HepG2 (cell line): ENCODE data around the gene IBTK. TPM values are rescaled to one million over a fixed set of nuclear protein-coding genes. Genes with fewer than 3 reads are reported as not detected.
A peak's percentile ranks its signal among the peaks of the same experiment; 100 is the strongest.

Source experiments
- IRF2 ChIP-seq: IDR thresholded peaks from 2 replicates; pipeline ENCODE4 v1.6.1; 2018; ENCODE audit warnings: missing genetic modification reagents, missing compliant biosample characterization
- KDM5A ChIP-seq: fragments of 200-600 bp; sonication (generic); IDR thresholded peaks from 2 replicates; pipeline ENCODE4 v1.7.0; 2018; ENCODE audit warnings: antibody characterized with exemption, mild to moderate bottlenecking, low read length, borderline replicate concordance
- KLF6 ChIP-seq: IDR thresholded peaks from 2 replicates; pipeline ENCODE4 v1.8.0; 2016; ENCODE audit warnings: missing biosample characterization, missing genetic modification reagents
- MAZ ChIP-seq, 2 experiments: sonication (generic) in 1 of 2; formaldehyde crosslinking in 1 of 2; IDR thresholded peaks; 2 replicates each; pipeline versions ENCODE4 v1.5.0 to v1.6.1; 2012 to 2020; ENCODE audit warnings: low read depth in 2 of 2, mild to moderate bottlenecking in 2 of 2, borderline replicate concordance in 1 of 2, improper control_type of control experiment in 1 of 2, low read length in 1 of 2, missing genetic modification reagents in 1 of 2, moderate library complexity in 1 of 2
- MXD1 ChIP-seq: sonication (generic); formaldehyde crosslinking; IDR thresholded peaks from 2 replicates; pipeline ENCODE4 v1.4.0; 2020; ENCODE audit warnings: mild to moderate bottlenecking, missing genetic modification reagents
- NR2F2 ChIP-seq: IDR thresholded peaks from 2 replicates; pipeline ENCODE4 v1.6.1; 2012; ENCODE audit warnings: low read depth, inconsistent platforms, borderline replicate concordance
- RXRB ChIP-seq: IDR thresholded peaks from 2 replicates; pipeline ENCODE4 v1.6.1; 2016; ENCODE audit warnings: borderline replicate concordance, missing genetic modification reagents, missing compliant biosample characterization
- SIX1 ChIP-seq: sonication (generic); formaldehyde crosslinking; IDR thresholded peaks from 2 replicates; pipeline ENCODE4 v1.4.0; 2020; ENCODE audit warnings: missing genetic modification reagents, borderline replicate concordance
- SP5 ChIP-seq: IDR thresholded peaks from 2 replicates; pipeline ENCODE4 v1.6.1; 2016; ENCODE audit warnings: low read depth, borderline replicate concordance
- TCF12 ChIP-seq, 2 experiments: fragments of 450-650 bp in 1 of 2; sonication (generic) in 1 of 2; formaldehyde crosslinking in 1 of 2; IDR thresholded peaks; 2 replicates each; pipeline versions ENCODE4 v1.6.1 to v1.8.0; 2017 to 2022; ENCODE audit warnings: antibody characterized with exemption in 1 of 2, mild to moderate bottlenecking in 1 of 2, missing genetic modification reagents in 1 of 2, moderate library complexity in 1 of 2
- ZNF235 ChIP-seq: sonication (generic); formaldehyde crosslinking; IDR thresholded peaks from 2 replicates; pipeline ENCODE4 v1.8.1; 2023; ENCODE audit warnings: mild to moderate bottlenecking, missing genetic modification reagents, borderline replicate concordance
- ZNF660 ChIP-seq: sonication (generic); formaldehyde crosslinking; IDR thresholded peaks from 2 replicates; pipeline ENCODE4 v1.5.1; 2020; ENCODE audit warnings: mild to moderate bottlenecking, low read depth, missing genetic modification reagents, borderline replicate concordance
- polyA plus RNA-seq, 8 experiments: library from polyadenylated mRNA; depleted of rRNA in 3 of 8; stranded (reverse) in 7 of 8; unstranded in 1 of 8; fragments of >200 nt; fragmentation: Illumina TruSeq in 4 of 8; extraction: Trizol in 4 of 8; gene quantifications; 2 replicates each; pipeline versions ENCODE4 v1.2.1 to v1.2.3, GENCODE V29; 2011 to 2016; ENCODE audit warnings: low read depth in 4 of 8, missing spikeins in 1 of 8, mixed read lengths in 1 of 8; ENCODE audit not compliant: insufficient read depth in 1 of 8
- total RNA-seq, 5 experiments: library from RNA; depleted of rRNA; stranded (reverse); fragments of >200 nt; fragmentation: Illumina TruSeq; extraction: Trizol; gene quantifications; 2 replicates each; pipeline ENCODE4 v1.2.3, GENCODE V29; 2016; ENCODE audit warnings: low read depth in 1 of 5
- TF ChIP-seq, protein P1 (sequence below): sonication (generic); formaldehyde crosslinking; IDR thresholded peaks from 2 replicates; pipeline ENCODE4 v1.4.0; 2020; ENCODE audit warnings: missing genetic modification reagents, borderline replicate concordance
- TF ChIP-seq, protein P2 (sequence below): sonication (generic); formaldehyde crosslinking; conservative IDR thresholded peaks from 2 replicates; pipeline ENCODE4 v1.8.0; 2022; ENCODE audit warnings: missing genetic modification reagents
- TF ChIP-seq, protein P3 (sequence below): sonication (generic); formaldehyde crosslinking; IDR thresholded peaks from 2 replicates; pipeline ENCODE4 v1.4.0; 2020; ENCODE audit warnings: mild to moderate bottlenecking, missing genetic modification reagents, borderline replicate concordance

IBTK gene
- total and polyA plus RNA-seq, 2 of the 13 experiments (the other 11 are each of a cell fraction or from before 2014, with no cell fraction given), result 23.8 to 60.0 TPM

DNA sequence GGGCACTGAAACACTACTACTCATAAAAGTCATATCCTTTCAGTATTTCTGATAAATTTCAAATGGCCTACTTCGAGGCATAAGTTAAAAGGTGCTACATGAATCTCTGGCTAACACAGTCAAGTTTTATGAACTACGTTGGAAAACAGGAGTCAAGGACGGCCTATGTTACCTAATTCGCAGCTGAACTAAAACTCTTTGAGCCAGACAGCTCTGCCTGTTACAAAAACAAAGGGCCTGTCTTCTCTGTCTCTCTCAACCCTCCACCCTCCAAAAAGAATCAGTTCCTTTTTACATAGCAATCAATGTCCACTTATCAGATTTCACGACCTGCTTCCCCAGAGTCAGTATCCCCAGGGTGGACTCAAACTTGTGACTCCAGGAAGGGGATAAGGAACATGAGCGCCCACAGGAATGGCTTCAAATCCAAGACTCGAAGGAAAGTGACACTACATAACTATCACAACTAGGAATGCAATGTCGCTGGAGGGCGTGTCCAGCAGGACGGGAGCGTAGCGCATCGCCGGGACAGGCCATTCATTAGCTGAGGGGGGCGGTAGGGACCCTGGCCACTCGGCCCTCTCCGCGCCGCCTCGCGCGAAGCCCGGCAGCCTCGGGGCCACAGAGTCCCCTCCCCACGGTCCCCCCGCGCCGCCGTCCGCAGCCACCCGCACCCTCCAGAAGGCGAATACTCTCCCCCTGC lies 591 bp downstream of the IBTK start (continued):
- TF ChIP-seq, protein P1, sequence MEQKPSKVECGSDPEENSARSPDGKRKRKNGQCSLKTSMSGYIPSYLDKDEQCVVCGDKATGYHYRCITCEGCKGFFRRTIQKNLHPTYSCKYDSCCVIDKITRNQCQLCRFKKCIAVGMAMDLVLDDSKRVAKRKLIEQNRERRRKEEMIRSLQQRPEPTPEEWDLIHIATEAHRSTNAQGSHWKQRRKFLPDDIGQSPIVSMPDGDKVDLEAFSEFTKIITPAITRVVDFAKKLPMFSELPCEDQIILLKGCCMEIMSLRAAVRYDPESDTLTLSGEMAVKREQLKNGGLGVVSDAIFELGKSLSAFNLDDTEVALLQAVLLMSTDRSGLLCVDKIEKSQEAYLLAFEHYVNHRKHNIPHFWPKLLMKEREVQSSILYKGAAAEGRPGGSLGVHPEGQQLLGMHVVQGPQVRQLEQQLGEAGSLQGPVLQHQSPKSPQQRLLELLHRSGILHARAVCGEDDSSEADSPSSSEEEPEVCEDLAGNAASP, result peak; percentile 7
- 0 out of 2 replicates have a peak, but pooled peaks have one; percentile 77 for TF ChIP-seq ZNF235 (CRISPR knock-in tag)
- TF ChIP-seq, protein P2, sequence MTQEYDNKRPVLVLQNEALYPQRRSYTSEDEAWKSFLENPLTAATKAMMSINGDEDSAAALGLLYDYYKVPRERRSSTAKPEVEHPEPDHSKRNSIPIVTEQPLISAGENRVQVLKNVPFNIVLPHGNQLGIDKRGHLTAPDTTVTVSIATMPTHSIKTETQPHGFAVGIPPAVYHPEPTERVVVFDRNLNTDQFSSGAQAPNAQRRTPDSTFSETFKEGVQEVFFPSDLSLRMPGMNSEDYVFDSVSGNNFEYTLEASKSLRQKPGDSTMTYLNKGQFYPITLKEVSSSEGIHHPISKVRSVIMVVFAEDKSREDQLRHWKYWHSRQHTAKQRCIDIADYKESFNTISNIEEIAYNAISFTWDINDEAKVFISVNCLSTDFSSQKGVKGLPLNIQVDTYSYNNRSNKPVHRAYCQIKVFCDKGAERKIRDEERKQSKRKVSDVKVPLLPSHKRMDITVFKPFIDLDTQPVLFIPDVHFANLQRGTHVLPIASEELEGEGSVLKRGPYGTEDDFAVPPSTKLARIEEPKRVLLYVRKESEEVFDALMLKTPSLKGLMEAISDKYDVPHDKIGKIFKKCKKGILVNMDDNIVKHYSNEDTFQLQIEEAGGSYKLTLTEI (CRISPR knock-in tag), result no peak
- peak; percentile 32; the same call in 1 of the 2 replicates for TF ChIP-seq KDM5A
- TF ChIP-seq MXD1 (CRISPR knock-in tag), result peak; percentile 51; the same call in 1 of the 2 replicates
- TF ChIP-seq KLF6 (CRISPR knock-in tag), result peak; percentile 56; the same call in 1 of the 2 replicates
- TF ChIP-seq, protein P3, sequence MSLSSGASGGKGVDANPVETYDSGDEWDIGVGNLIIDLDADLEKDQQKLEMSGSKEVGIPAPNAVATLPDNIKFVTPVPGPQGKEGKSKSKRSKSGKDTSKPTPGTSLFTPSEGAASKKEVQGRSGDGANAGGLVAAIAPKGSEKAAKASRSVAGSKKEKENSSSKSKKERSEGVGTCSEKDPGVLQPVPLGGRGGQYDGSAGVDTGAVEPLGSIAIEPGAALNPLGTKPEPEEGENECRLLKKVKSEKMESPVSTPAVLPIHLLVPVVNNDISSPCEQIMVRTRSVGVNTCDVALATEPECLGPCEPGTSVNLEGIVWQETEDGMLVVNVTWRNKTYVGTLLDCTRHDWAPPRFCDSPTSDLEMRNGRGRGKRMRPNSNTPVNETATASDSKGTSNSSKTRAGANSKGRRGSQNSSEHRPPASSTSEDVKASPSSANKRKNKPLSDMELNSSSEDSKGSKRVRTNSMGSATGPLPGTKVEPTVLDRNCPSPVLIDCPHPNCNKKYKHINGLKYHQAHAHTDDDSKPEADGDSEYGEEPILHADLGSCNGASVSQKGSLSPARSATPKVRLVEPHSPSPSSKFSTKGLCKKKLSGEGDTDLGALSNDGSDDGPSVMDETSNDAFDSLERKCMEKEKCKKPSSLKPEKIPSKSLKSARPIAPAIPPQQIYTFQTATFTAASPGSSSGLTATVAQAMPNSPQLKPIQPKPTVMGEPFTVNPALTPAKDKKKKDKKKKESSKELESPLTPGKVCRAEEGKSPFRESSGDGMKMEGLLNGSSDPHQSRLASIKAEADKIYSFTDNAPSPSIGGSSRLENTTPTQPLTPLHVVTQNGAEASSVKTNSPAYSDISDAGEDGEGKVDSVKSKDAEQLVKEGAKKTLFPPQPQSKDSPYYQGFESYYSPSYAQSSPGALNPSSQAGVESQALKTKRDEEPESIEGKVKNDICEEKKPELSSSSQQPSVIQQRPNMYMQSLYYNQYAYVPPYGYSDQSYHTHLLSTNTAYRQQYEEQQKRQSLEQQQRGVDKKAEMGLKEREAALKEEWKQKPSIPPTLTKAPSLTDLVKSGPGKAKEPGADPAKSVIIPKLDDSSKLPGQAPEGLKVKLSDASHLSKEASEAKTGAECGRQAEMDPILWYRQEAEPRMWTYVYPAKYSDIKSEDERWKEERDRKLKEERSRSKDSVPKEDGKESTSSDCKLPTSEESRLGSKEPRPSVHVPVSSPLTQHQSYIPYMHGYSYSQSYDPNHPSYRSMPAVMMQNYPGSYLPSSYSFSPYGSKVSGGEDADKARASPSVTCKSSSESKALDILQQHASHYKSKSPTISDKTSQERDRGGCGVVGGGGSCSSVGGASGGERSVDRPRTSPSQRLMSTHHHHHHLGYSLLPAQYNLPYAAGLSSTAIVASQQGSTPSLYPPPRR (CRISPR knock-in tag), result peak; percentile 14; the same call in 1 of the 2 replicates
- 0 out of 2 replicates have a peak, but pooled peaks have one; percentile 15 for TF ChIP-seq ZNF660
- TF ChIP-seq SP5, result peak; percentile 49; the same call in 1 of the 2 replicates
- TF ChIP-seq SIX1 (CRISPR knock-in tag), result 0 out of 2 replicates have a peak, but pooled peaks have one; percentile 23
- TF ChIP-seq RXRB, result peak; percentile 35; the same call in 1 of the 2 replicates
- no peak for TF ChIP-seq MAZ (IDR thresholded peaks at IDR 0.05; ENCODE audit: borderline replicate concordance, low read depth, low read length)
- 0 out of 2 replicates have a peak, but pooled peaks have one; percentile 23 for TF ChIP-seq MAZ (CRISPR knock-in tag; IDR thresholded peaks at IDR 0.05; ENCODE audit: low read depth)
- TF ChIP-seq IRF2 (CRISPR knock-in tag), result 0 out of 2 replicates have a peak, but pooled peaks have one; percentile 44
- peak; percentile 2; the same call in 1 of the 2 replicates for TF ChIP-seq NR2F2
- TF ChIP-seq TCF12 (IDR thresholded peaks at IDR 0.05), result no peak
- TF ChIP-seq TCF12 (CRISPR knock-in tag; IDR thresholded peaks at IDR 0.05), result peak; percentile 79; the same call in 1 of the 2 replicates
